Chondrocyte (in vitro differentiated cells): Measurements from ENCODE around the gene PSMB8. TPM values are rescaled to one million over a fixed set of nuclear protein-coding genes. Genes with fewer than 3 reads are reported as not detected.
A peak's percentile ranks its signal among the peaks of the same experiment; 100 is the strongest.

Experiments
- DNase-seq: peaks from one replicate; pipeline ENCODE4 v3.0.0; 2021; ENCODE audit warnings: mixed read lengths, low spot score
- H3K27ac Mint-ChIP-seq: one replicate; pipeline ENCODE4 v1.8.0; 2021; ENCODE audit warnings: mild to moderate bottlenecking, moderate library complexity, mixed read lengths; ENCODE audit not compliant: unreplicated experiment
- H3K27me3 Mint-ChIP-seq: 2 replicates; pipeline ENCODE4 v1.8.0; 2021; ENCODE audit warnings: low read depth, mixed read lengths
- H3K36me3 Mint-ChIP-seq: 2 replicates; pipeline ENCODE4 v1.8.0; 2021; ENCODE audit warnings: low read depth, mixed read lengths
- H3K4me1 Mint-ChIP-seq: 2 replicates; pipeline ENCODE4 v1.8.0; 2021; ENCODE audit warnings: low read depth, mild to moderate bottlenecking, mixed read lengths
- H3K4me3 Mint-ChIP-seq: one replicate; pipeline ENCODE4 v1.8.0; 2021; ENCODE audit warnings: mild to moderate bottlenecking, moderate library complexity, mixed read lengths; ENCODE audit not compliant: unreplicated experiment
- H3K9me3 Mint-ChIP-seq: 2 replicates; pipeline ENCODE4 v1.8.0; 2021; ENCODE audit warnings: low read depth, mixed read lengths
- total RNA-seq: library from RNA; stranded (reverse); gene quantifications from 3 replicates; pipeline ENCODE4 v1.2.1, GENCODE V29; 2021
- TF ChIP-seq, protein P1 (sequence below): fragments of 200-600 bp; sonication (generic); IDR thresholded peaks from 2 replicates; pipeline ENCODE4 v1.5.0; 2021; ENCODE audit warnings: antibody characterized with exemption, mild to moderate bottlenecking, moderate library complexity

Gene PSMB8
- total RNA-seq, 1 donor from 2014 or later = 14.6 TPM

DNA sequence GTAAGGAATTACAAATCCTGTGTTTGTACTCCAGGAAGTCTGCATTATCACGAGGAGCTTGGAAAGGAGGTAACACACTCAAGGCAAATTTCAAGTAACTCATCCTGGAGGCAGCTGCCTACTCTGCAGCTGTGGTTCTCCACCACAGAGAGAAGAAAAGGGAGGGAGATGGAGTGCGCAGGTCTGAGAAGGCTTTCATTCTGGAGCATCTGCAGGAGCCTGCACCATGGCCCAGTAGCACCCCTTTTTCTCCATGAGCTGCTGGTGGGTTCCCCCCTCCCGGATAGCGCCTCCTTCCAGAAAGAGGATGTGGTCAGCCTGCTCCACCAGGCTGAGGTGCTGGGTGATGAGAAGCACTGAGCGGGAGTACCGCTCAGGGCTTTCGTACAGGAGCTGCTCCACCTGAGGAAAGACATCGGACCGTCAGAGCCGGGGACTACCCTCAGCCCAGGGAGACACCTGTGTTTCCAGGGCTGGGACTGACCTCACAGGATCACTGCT, 1.6 kb upstream of the PSMB8 start:
- TF ChIP-seq, protein P1, sequence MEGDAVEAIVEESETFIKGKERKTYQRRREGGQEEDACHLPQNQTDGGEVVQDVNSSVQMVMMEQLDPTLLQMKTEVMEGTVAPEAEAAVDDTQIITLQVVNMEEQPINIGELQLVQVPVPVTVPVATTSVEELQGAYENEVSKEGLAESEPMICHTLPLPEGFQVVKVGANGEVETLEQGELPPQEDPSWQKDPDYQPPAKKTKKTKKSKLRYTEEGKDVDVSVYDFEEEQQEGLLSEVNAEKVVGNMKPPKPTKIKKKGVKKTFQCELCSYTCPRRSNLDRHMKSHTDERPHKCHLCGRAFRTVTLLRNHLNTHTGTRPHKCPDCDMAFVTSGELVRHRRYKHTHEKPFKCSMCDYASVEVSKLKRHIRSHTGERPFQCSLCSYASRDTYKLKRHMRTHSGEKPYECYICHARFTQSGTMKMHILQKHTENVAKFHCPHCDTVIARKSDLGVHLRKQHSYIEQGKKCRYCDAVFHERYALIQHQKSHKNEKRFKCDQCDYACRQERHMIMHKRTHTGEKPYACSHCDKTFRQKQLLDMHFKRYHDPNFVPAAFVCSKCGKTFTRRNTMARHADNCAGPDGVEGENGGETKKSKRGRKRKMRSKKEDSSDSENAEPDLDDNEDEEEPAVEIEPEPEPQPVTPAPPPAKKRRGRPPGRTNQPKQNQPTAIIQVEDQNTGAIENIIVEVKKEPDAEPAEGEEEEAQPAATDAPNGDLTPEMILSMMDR = no peak
- Mint-ChIP-seq H3K27me3 (no peaks in the 10 kb centered on the region), H3K4me1 (peaks cover 18% of the 10 kb centered on the region), H3K36me3 (peaks cover 22% of the 10 kb centered on the region), H3K27ac (no peak overlapping the region), H3K4me3 (no peak overlapping the region), H3K9me3 (no peaks in the 10 kb centered on the region)
- no peak for DNase-seq

DNA sequence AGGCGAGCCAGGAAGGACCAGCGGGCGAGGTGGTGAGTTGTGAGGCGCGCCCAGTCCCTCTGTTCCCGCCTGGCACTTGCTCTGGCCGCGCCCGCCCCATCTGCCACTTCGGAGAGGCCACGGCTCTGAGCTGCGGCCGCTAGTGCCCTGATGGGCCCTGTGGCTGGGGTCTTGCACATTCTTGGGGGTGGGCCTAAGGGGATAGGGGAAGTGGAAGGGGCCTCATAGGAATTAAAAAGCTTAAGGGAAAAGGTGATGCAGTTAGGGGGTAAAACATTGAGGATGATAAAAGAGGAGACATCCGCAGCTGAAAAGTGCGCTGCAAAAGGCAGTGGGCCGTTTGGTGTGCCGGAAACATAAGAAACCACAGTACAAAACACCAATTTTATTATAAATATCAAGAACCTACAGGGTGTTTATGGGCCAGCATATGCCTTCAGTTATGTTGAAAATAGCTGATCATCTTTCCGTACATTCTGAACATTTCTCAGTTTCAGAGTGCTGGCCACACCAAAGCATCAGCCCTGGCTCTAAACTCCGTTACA, 1.1 kb upstream of the PSMB8 start:
- Mint-ChIP-seq H3K36me3 (peaks cover 20% of the 10 kb centered on the region), H3K9me3 (no peaks in the 10 kb centered on the region), H3K4me1 (peaks cover 18% of the 10 kb centered on the region), H3K27me3 (no peaks in the 10 kb centered on the region), H3K27ac (peak overlapping the region; percentile 96), H3K4me3 (peak overlapping the region; percentile 94)
- no peak for DNase-seq
- TF ChIP-seq, protein P1 = no peak

DNA sequence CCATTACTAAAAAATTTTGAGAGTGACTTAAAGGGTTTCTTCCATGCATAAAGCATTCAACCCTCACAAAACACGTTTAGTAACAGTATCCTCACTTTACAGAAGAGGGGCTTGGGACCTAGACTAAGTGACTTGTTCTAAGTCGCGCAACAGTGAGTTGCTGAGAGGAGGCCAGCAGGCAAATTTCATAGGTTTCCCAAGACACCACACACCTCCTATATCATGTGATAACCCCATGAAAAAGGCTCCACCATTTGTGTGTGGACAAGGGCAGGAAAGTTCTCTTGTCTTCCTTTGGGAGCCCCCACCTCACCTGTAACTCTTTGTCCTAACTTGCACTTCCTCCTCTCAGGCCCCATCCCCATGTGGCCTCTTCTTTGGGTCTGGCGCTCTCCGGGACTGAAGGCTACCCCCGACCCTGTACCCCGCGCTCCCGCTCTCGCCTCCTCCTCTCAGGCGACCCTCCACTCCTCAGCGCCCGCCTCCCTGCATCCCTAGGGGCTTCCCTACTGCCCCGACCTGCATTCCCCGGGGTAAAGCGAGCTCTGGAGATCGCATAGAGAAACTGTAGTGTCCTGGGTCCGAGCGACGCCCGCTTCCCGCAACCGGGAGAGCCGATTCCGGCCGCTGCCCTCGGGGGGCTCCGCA, 392 bp downstream of the PSMB8 start:
- DNase-seq = no peak
- no peaks in the 10 kb centered on the region for H3K9me3 Mint-ChIP-seq
- no peaks in the 10 kb centered on the region for H3K27me3 Mint-ChIP-seq
- peaks cover 13% of the 10 kb centered on the region for H3K36me3 Mint-ChIP-seq
- peak overlapping the region; percentile 96 for H3K27ac Mint-ChIP-seq
- H3K4me3 Mint-ChIP-seq = peak overlapping the region; percentile 94
- TF ChIP-seq, protein P1 = no peak
- peaks cover 18% of the 10 kb centered on the region for H3K4me1 Mint-ChIP-seq

DNA sequence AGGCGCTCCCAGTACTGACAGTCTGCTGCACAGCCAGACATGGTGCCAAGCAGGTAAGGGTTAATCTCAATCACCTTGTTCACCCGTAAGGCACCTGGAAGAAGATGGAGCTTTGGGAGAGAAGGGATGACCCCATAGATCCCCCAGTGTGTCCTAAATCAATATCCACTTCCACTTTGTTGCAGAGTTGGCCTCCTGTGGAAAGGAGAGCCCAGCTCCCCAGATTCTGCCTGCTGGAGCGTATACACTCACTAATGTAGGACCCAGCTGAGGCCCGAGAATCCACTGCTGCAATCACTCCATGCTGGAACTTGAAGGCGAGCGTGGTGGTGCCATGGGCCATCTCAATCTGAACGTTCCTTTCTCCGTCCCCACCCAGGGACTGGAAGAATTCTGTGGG, 1.2 kb downstream of the PSMB8 start:
- no peak for DNase-seq
- Mint-ChIP-seq H3K4me3 (no peak overlapping the region), H3K9me3 (no peaks in the 10 kb centered on the region), H3K36me3 (peaks cover 9% of the 10 kb centered on the region), H3K4me1 (peaks cover 19% of the 10 kb centered on the region), H3K27ac (no peak overlapping the region), H3K27me3 (no peaks in the 10 kb centered on the region)
- TF ChIP-seq, protein P1 = no peak

DNA sequence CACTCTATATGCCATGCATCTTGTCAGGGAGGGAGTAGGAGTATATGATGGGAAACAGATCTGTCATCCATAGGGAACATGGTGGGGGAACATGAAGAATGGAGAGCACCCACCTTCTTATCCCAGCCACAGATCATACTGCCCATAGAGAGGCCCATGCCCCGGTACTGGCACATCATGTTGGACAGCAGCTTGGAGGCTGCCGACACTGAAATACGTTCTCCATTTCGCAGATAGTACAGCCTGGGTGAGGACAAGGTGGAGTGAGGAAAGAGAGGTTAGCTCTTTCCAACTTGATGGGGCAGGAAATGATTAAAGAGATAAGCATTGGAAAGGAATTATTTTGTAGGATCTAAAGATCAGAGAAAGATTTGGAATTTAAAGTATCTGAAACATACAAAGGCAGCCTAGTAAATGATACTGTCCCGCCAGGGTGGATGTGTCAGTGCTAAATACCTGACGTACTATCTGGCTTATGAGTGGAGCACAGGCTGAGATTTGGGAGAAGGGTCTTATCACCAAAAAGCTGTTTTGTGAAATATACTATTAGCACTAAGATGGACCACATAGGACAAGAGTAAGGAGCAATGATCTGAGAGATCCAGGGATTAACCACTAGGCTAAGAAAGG, 1.7 kb downstream of the PSMB8 start:
- no peak for DNase-seq
- H3K9me3 Mint-ChIP-seq = no peaks in the 10 kb centered on the region
- peaks cover 4% of the 10 kb centered on the region for H3K36me3 Mint-ChIP-seq
- H3K27ac Mint-ChIP-seq = no peak overlapping the region
- no peak overlapping the region for H3K4me3 Mint-ChIP-seq
- H3K4me1 Mint-ChIP-seq = peaks cover 24% of the 10 kb centered on the region
- TF ChIP-seq, protein P1 = no peak
- no peaks in the 10 kb centered on the region for H3K27me3 Mint-ChIP-seq
